Endothelial cell (in vitro differentiated cells): Measurements from ENCODE around the gene AGPAT2. TPM values are rescaled to one million over a fixed set of nuclear protein-coding genes. Genes with fewer than 3 reads are reported as not detected.

ENCODE experiments used
- DNase-seq: peaks from one replicate; pipeline ENCODE4 v3.0.0; 2021; ENCODE audit warnings: low spot score
- H3K27ac Mint-ChIP-seq: one replicate; pipeline ENCODE4 v1.8.0; 2021; ENCODE audit warnings: mixed read lengths, inconsistent platforms; ENCODE audit not compliant: unreplicated experiment
- H3K27me3 Mint-ChIP-seq: one replicate; pipeline ENCODE4 v1.8.0; 2021; ENCODE audit warnings: mild to moderate bottlenecking, moderate library complexity, mixed read lengths, inconsistent platforms; ENCODE audit not compliant: unreplicated experiment
- H3K36me3 Mint-ChIP-seq: one replicate; pipeline ENCODE4 v1.8.0; 2021; ENCODE audit warnings: mild to moderate bottlenecking, low read depth, mixed read lengths, inconsistent platforms; ENCODE audit not compliant: unreplicated experiment
- H3K4me1 Mint-ChIP-seq: one replicate; pipeline ENCODE4 v1.8.0; 2021; ENCODE audit warnings: mild to moderate bottlenecking, mixed read lengths, inconsistent platforms; ENCODE audit not compliant: unreplicated experiment
- H3K4me3 Mint-ChIP-seq: one replicate; pipeline ENCODE4 v1.8.0; 2021; ENCODE audit warnings: mild to moderate bottlenecking, mixed read lengths, inconsistent platforms; ENCODE audit not compliant: unreplicated experiment
- H3K9me3 Mint-ChIP-seq: one replicate; pipeline ENCODE4 v1.8.0; 2021; ENCODE audit warnings: mixed read lengths, inconsistent platforms; ENCODE audit not compliant: unreplicated experiment
- CTCF ChIP-seq: fragments of 200-600 bp; sonication (generic); IDR thresholded peaks from one replicate; pipeline ENCODE4 v1.5.0; 2021; ENCODE audit warnings: antibody characterized with exemption; ENCODE audit not compliant: unreplicated experiment
- total RNA-seq: library from RNA; stranded (reverse); fragmentation: NEBNext Ultra II Directional; extraction: Animal tissue kit (Norgen Biotek cat#: 25700); gene quantifications from one replicate; pipeline ENCODE4 v1.2.1, GENCODE V29; 2021; ENCODE audit not compliant: unreplicated experiment

Gene AGPAT2
- total RNA-seq, 1 donor from 2014 or later: 38.9 TPM

DNA sequence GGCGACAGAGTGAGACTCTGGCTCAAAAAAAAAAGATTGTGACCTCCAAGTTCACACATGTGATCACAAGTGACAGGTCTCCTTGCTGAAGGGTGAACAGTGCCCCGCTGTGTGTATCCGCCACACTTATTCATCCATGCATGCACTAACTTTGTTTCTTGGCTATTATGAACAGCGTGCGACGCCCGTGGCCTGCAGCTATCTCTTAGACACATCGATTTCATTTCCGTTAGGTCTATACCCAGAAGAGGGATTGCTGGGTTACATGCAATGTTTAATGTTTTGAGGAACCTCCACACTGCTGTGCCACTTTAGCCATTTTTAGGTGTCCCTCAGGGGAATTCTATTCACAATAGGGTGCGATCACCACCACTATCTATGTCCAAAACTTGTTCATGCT, 36.6 kb downstream of the AGPAT2 start:
- Mint-ChIP-seq H3K27me3 (peaks cover 2% of the 10 kb centered on the region), H3K4me1 (peaks cover 21% of the 10 kb centered on the region), H3K9me3 (no peaks in the 10 kb centered on the region), H3K27ac (peak overlapping the region; percentile 54), H3K36me3 (no peaks in the 10 kb centered on the region), H3K4me3 (no peak overlapping the region)
- no peak for DNase-seq
- TF ChIP-seq CTCF: no peak

DNA sequence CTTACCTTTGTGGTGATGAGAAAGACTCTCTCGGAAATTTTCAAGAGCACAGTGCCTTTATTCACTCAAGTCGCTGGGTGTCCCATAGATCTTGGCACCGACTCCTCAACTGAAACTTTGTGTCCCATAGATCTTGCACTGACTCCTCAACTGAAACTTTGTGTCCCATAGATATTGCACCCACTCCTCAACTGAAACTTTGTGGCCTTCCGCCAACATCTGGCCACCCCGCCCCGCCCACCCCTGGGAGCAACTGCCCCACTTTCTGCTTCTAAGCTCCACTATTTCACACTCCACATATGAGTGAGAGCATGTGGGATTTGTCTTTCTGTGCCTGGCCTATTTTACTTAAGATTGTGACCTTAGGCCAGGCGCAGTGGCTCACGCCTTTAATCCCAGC, 37.2 kb downstream of the AGPAT2 start:
- H3K4me3 Mint-ChIP-seq: no peak overlapping the region
- H3K27ac Mint-ChIP-seq: peak overlapping the region; percentile 74

GRCh38 chr9:136648751-136649150, 38.5 kb downstream of the AGPAT2 start:
- H3K4me1 Mint-ChIP-seq: peaks cover 22% of the 10 kb centered on the region
- peaks cover 6% of the 10 kb centered on the region for H3K27me3 Mint-ChIP-seq
- no peaks in the 10 kb centered on the region for H3K36me3 Mint-ChIP-seq
- no peaks in the 10 kb centered on the region for H3K9me3 Mint-ChIP-seq
- peak overlapping the region; percentile 90 for H3K27ac Mint-ChIP-seq
- TF ChIP-seq CTCF: no peak
- DNase-seq: peak; percentile 31
- peak overlapping the region; percentile 79 for H3K4me3 Mint-ChIP-seq

More for the DNA sequence above, 37.2 kb downstream of the AGPAT2 start:
- TF ChIP-seq CTCF: no peak
- no peaks in the 10 kb centered on the region for H3K36me3 Mint-ChIP-seq
- DNase-seq: no peak
- H3K4me1 Mint-ChIP-seq: peaks cover 21% of the 10 kb centered on the region
- H3K9me3 Mint-ChIP-seq: no peaks in the 10 kb centered on the region
- H3K27me3 Mint-ChIP-seq: peaks cover 2% of the 10 kb centered on the region

- no peak for DNase-seq
- peaks cover 35% of the 10 kb centered on the region for H3K4me1 Mint-ChIP-seq
- H3K27me3 Mint-ChIP-seq: peaks cover 13% of the 10 kb centered on the region
- H3K9me3 Mint-ChIP-seq: no peaks in the 10 kb centered on the region
- no peaks in the 10 kb centered on the region for H3K36me3 Mint-ChIP-seq
- TF ChIP-seq CTCF: no peak
- H3K27ac Mint-ChIP-seq: peak overlapping the region; percentile 99
- H3K4me3 Mint-ChIP-seq: peak overlapping the region; percentile 56
Measured at GRCh38 chr9:136646827-136647711, 40.2 kb downstream of the AGPAT2 start.
